G401.6 (cell line): Measurements from ENCODE around the gene ESRRB.

ENCODE experiments used
- FAIRE-seq: peaks from 2 replicates; lab custom pipeline; 2012; peaks lifted over from hg19 to GRCh38; lab: Jason Lieb, UNC

Gene ESRRB

DNA sequence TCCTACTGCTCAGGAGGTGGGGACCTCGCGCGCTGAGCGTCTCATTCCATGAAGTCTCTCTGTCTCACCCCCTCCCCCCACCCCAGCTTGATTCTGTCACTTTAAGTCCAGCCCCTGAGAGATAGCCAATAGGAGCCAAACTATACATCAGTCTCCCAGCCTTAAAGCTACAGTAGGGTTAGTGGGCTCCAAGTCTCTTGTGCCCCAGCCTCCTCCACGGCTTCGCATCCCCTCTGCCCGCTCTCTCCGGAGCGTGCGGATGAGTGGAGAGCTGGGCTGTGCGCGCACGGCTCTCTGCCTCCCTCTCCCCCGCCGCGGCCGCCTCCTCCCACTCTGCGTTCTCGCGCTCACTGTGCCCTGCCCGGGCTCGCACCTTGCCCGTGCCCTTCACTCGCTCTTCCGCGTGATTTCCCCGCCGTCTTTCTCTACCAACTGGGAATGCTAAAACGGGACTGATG lies at the start of gene ESRRB:
Gene ESRRB (plus strand): TSS at position 191 of the 458 bp plus-strand sequence. CDS start 265 bp downstream, at position 456.
- FAIRE-seq = no peak

GRCh38 chr14:76326918-76327689 lies 48.8 kb upstream of the ESRRB start:
- no peak for FAIRE-seq

DNA sequence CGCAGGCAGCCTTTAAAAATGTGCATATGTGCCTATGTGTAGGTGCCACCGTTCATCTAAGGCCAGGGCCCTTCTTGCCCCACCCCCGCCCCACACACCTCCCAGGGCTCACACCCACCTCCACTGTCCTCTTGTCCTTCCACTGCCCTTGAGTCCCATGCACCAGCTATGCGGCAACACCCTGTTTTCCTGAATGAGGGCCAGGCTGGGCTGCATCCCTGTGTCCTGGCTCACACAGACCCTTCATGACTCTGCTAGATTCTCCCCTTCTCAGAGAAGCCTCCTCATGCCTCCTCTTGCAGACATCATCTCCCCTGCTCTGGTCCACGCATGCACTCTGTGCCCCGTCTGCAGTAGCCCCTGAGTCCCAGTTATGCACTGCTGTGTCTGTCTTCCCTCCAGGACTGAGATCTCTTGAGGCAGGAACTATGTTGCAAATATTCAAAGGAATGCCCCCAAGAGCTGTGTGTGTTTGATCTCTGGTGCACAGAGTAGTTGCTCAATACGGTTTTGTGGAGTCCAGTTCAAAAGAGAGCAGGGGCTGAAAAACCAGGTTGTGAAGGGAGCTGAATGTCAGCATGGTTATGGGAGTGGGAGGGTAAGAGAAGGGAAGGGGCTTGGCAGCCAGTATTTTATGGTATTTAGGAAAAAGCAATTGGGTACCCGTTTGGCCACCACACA lies 47.3 kb upstream of the ESRRB start:
- no peak for FAIRE-seq

- no peak for FAIRE-seq
Observed at GRCh38 chr14:76329154-76329928, 46.6 kb upstream of the ESRRB start.

DNA sequence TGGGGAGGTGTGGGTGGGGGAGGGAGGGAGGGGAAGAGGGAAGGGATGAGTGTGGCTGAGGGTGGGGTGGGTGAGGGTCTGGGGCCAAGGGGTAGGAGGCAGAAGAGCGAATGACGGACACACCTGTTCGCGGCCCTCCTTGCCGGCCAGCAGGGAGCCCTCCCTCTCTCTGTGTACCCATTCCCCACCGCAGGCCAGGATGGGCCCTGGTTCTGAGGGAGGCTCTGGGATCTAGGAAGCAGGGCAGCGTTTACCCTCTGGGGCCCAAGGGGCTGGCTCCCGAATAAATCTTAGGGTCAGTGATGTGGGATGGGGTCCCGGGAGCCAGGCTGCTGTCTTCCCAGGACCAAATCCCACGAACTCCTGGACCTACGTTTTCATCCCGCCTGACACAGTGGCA lies 46.0 kb upstream of the ESRRB start:
- no peak for FAIRE-seq

GRCh38 chr14:76330411-76331327 lies 45.3 kb upstream of the ESRRB start:
- FAIRE-seq = no peak

GRCh38 chr14:76331328-76332011 lies 44.5 kb upstream of the ESRRB start:
- FAIRE-seq = no peak

- no peak for FAIRE-seq
Observed at GRCh38 chr14:76333664-76334063, 42.3 kb upstream of the ESRRB start.

DNA sequence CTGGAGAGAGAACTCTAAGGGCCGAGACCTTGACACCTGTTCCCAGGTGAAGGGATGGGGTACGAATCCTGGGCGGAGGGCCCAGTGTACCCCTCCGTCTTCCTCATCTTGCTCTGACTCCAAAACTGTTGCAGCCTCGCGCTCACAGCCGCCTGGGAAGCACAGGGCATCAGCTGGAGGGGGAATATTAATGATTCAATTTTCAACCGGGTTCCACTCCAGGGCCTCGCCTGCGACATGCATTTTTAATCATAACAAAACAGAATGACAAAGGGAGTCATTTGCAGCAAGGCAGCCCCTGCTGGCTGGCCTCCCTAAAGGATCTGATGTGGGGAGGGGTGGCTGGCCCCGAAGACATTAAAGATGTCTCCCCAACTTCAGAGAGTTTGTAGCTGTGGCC lies 41.6 kb upstream of the ESRRB start:
- no peak for FAIRE-seq

GRCh38 chr14:76336876-76337275 lies 39.1 kb upstream of the ESRRB start:
- no peak for FAIRE-seq

DNA sequence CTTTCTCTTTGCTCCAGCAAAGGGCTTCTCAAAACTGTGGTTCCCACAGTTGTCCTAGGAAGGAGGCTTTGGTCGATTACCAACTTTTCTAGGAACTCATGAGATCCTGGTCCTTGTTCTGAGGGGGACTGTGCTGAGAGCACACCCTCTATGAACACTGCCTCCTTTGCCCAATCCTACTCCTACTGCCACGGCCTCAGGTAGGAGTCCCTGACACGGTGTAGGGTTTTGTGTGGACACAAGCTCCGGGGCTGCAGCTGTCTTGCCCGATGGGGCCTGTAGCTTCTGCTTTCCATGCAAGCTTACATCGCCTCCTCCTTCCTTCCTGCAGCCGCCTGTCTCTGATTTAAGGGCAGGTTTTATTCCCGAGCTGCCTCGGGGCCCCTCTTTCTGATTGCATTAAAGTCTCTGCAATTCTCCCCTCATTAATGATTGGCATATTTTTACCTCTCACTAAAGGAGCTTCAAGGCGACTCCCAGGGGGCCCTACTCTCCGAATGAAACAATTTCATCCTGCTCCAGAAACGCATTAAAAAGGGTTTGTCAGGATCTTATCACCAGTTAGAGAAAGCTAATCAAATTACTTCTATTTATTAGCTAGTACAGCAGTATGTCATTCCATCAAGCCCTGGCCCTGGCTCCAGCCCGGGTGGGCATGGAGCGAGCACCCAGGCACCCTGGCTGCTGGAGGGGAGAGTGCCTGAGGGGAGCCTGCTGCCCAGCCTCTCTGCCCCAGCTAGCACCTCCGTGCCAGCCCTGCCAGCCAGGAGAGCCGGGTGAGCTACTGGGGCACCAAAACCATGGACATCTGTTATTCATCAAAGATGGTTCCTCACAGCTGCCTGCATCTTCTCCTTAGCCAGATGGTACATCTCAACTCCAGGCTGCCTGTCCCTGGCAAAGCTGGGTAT lies 38.0 kb upstream of the ESRRB start:
- no peak for FAIRE-seq

DNA sequence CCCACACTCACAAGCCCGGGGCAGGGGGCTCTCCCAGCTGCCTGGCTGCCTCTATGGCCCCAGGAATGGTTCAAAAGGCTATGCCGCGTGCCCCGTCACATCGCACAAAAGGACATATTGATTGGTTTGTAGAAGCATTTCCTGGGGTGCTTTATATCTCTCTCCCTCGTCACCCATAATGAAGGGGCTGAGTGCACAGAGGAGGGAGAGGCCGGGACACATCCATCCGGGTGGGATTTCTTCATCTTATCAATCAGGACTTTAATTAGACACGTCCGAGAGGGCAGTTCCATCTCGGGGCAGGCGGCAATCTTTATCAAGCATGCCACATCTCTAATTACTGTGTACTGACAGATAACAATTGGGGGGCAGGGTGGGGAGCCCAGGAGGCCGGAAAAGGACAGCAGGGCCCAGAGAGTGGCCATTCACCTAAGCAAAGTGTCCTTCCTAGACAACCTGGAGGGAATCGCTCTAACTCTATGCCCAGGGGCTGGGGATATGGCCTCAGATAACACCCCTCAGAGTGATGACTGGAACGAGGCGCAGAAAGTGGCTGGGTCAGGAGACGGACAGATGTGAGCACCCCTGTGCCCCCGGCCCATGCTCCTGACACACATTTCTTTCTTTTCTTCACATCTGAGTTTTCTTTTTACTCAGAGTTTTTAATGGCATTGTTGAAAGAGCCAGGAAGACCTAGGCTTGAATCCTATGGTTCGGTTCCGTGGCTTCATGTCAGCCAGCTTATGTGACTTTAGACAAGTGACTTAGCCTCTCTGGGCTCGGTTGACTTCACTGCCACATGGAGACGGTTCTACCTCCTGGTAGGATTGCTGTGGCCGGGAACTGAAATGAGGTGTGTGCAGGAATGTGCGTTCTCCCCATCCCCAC lies 36.0 kb upstream of the ESRRB start:
- FAIRE-seq = no peak

DNA sequence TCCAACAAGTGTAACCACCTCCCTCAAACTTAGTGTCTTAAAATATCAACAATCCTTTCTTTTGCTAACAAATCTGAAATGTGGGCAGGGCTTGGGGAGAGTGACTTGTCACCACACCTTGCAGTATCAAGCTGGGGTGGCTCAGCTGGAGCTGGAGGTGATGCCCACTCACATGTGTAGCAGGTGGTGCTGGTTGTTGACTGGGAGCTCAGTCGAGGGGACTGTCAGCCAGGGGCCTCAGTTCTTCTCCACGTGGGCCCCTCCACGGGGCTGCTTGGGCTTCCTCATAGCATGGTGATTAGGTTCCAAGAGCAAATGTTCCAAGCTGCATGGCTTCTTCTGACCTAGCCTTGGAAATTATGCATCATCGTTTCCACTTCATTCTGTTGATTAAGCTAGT lies 32.6 kb upstream of the ESRRB start:
- FAIRE-seq = no peak

- FAIRE-seq = no peak
Observed at GRCh38 chr14:76346391-76347160, 29.4 kb upstream of the ESRRB start.

GRCh38 chr14:76348898-76349297 lies 27.0 kb upstream of the ESRRB start:
- FAIRE-seq = no peak

DNA sequence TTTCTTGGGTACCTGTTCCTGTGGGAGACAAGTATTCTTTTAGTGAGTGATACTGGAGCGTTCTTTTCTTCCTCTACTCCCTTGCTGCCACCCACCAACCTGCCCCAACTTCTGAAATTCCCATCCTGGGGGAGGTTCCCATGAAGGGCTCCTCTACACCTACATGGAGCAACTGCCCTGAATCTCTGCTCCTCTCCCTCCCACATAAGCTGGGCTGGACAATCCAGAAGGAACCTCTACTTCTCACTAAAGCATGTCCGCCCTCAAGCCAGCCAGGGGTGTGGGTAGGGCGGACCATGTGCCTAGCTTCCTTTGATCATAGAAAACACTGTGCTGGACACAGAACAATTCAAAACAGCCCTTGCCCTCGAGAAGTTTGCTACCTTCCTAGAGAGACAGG lies 25.9 kb upstream of the ESRRB start:
- FAIRE-seq = no peak

GRCh38 chr14:76350671-76351070 lies 25.3 kb upstream of the ESRRB start:
- FAIRE-seq = no peak

GRCh38 chr14:76351941-76352340 lies 24.0 kb upstream of the ESRRB start:
- no peak for FAIRE-seq
